ENCODE results near the gene BUB1.
A peak's percentile ranks its signal among the peaks of the same experiment; 100 is the strongest.
"Not testable (repeated sequence)": the region's sequence is repeated elsewhere in the genome, so short reads cannot be mapped to it uniquely, and the experiment has no call there.

The BUB1 gene

DNA sequence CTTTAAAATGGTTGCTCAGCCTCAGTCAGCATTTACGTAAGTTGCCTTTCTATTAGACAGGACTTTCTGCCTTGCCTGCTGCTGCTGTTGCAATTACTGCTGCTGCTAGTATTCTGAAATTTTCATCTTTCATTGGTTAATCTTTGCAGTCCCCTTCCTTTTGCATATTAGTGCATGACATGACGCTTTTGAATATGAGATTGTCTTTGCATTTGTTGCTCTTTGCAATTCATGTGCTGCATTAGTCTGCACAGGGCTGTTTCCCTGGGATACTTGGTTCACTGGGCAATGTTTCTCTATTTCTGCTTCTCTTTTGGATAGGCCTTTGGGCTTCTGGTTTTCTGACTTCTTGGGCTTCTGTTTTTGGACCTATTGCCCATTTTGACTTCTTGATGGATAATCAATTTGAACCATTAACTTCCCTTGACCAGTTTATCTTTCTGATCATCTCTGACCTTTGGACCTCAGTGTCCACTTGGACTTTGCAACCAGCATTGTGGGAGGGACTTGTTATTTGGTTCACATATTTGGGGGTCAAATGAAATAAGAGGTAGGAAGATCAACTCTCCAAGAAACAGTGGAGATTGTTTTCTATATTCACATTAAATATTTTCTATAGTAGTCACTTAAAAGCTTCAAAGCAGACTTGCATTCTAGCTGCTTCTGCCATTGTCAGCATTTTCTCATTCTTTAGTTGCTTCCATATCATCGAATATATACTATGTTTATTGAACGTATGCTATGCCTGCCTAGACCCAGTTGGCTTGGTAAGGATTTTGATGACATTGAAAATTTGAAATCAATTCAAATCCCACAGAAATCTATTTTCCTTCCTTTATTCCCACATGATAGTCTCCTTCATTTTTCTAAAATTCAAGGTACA is 12.5 kb upstream of the BUB1 start:
- no peak for DNase-seq (ENCODE audit: low spot score)

DNA sequence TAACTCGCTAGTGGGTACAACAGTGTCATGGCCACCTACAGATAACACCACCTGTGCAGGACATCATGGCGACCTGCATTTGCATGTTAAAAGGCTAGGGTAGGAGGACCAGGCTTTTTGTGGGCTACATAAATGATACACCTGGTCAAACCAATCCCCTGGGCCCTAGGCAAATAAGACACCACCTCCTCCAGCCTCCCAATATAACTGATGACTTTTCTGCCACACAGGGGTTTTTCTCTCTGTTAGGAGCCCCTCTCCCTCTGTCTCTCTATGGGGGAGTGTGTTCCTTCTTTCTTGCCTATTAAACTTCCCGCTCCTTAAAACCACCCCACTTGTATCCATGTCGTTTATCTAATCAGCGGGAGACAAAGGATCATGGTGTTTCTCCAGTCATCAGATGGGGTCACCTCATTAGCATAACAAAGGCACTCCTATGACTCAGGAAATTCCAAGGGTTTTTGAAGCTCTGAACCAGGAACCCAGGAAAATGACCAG is 10.8 kb upstream of the BUB1 start:
- DNase-seq (ENCODE audit: low spot score): no peak

DNA sequence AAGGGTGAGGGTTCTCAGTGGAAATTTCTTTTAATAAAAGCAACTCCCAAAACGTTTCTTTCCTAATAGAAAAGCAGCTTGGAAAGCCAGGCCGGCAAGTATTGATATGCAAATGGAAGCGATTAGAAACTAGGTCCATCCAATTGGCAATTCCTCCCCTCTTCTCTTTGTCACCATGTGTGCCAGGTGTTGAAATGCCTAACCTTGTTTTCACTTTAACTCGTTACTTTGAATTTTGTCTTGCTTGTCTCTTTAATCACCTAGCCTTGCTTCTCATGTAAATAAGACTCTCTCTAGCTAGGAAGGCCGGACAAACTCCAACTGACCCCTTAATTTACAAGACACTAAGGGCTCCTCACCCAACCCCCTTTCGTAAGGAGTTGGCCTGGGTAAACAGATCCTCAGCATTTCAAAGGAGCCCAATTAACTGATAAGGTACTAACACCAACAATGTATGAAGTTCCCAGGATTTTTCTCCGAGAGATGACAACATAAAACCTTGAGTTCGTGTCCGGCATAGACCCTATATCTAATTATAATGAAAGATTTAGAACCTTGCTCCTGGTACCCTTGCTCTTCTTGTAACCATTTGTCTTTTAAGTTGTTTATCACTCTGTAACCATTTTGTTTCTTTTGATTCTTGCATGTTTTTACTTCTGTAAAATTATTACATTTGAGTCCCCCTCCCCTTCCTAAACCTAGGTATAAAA is 10.1 kb upstream of the BUB1 start:
- not testable (repeated sequence) for DNase-seq (ENCODE audit: low spot score)

DNA sequence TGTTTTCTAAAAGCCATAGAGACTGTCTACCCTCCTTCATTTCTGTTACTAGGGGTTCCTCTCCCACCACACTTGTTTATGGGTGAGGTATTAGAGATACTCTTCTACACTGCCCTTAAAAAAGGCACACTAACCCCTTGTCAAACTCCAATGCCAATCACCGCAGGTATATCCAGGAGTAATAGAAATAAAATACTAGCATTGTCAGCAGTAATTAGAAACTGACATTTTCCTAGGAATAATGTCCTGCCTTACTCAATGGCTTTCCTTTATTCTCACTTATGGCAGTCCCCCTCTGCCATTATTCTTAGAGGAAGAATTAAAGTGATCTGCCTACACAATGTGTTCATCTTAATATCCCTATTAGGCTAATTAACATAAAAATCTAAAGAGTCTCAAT is 5.0 kb upstream of the BUB1 start:
- DNase-seq (ENCODE audit: low spot score): no peak

DNA sequence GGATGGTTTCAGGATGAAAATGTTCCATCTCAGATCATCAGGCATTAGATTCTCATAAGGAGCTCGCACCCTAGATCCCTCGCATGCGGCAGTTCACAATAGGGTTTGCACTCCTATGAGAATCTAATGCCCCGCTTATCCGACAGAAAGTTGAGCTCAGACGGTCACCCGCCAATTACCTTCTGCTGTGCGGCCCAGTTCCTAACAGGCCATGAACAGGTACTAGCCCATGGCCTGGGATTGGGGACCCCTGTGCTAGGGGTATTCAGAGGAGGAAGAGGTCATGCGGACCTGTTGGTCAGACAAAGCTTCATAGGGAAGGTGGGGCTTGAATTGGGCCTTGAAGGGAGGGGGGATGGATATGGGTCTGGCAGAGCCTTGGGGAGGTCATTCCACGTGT is 4.4 kb upstream of the BUB1 start:
- no peak for DNase-seq (ENCODE audit: low spot score)

DNA sequence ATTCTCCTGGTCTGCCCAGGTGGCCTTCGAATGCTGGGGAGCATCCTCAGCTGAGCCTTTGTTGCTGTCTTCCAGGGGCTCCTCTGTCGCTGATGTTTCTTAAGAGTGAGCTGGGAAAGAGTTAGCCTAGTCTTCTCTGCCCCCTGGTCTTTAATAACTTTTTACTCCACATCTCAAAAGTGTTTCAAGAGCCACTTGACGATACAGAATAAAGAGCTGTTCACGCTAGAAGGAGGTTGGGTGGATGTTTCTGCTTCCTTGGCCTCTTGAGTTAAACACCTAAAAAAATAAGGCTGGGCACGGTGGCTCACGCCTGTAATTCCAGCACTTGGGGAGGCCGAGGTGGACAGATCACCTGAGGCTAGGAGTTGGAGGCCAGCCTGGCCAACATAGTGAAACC is 2.8 kb upstream of the BUB1 start:
- DNase-seq (ENCODE audit: low spot score): no peak

DNA sequence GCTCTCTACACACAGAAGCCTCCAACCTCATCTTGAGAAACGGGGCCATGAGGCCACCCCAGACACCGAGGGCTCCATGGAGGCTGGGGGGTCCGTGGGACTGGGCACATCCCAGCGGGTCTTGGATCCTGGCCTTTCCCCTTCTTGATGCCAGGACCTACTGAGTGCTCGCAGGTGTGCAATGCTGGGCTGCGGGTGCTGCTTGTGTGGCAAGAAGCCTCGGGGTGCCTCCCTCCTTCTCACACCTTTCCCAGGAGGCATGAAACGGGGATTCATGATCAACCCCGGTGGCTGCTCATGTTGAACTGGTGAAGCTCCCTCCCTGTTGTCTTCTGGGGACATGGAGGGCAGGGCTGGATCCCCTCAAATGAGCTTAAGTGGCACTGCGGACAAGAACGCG is 2.0 kb upstream of the BUB1 start:
- no peak for DNase-seq (ENCODE audit: low spot score)

DNA sequence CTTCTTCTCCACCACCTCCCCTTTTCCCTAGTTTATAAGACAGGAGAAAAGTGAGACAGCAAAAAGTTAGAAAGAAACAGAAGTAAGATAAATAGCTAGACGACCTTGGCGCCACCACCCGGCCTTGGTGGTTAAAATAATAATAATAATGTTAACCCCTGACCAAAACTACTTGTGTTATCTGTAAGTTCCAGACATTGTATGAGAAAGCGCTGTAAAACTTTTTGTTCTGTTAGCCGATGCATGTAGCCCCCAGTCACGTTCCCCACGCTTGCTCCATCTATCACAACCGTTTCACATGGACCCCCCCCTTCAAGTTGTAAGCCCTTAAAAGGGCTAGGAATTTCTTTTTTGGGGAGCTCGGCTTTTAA is 1.5 kb upstream of the BUB1 start:
- DNase-seq (ENCODE audit: low spot score): no peak

DNA sequence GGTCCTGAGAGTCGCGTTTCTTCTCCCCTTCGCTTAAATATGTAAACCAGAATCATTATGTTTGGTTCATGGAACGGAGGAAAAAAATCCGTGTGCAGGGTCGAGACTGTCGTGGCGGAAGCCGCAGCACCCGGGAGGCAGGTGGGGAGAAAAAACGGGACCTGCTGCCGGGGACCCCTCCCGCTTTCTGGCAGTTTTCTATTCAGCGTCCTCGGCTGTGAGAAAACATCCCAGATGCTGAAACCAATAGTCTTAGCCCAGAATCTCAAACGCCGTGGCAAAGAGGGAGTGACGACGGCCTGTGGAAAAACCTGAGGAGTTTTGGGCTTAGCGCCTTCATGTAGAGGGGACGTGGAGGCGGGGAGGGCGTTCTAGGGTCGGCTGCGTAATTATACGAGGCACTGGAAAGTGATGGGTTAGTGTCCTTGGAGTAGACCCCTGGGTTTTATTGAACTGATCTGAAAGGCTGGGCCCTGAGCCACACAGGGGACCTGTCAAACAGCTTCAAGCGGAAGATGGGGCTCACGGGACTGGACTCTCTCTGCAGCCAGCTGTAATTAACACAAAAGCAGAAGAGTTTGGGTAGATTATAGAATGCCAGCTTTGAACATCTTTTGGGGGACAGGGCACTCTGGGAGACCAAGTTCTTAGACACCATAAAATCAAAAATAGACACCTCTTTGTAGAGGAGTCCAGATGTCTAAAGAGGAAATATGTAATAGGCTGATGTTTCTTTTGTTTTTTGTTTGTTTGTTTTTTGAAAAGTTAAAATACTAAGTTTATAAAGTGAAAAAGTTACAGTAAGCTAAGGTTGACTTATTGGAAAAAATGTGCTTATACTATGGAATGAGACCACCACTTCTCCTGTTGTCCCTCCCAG is 834 bp upstream of the BUB1 start:
- no peak for DNase-seq (ENCODE audit: low spot score)

DNA sequence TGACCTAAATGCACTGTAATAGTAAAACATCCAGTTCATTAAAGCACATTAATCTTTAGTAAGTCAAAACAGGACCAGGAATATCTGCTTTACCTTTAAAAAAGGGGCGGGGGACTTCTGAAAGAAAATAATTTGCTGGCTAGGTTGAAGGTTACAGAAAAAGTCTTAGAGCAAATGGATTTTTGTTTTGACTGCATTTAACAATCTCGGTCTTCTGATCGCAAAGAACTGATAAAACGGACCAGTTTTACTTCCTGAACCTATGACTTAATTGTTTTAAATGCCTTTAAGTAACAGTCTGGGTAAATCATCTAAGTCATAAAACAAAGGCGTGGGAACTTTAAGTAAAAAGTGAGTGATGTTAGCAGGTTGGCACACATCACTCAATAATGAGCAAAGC is 783 bp downstream of the BUB1 start:
- DNase-seq (ENCODE audit: low spot score): no peak

DNA sequence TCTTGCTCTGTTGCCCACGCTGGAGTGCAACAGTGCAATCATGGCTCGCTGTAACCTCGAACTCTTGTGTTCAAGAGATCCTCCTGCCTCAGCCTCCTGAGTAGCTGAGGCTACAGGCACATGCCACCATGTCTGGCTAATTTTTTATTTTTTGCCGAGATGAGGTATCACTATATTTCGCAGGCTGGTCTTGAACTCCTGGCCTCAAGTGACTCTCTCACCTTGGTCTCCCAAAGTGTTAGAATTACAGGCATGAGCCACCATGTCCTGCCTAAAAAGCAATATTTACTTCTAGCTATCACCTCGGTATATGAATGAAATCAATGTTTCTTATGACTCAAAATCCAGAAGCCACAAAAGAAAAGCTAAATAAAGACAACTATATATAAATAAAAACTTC is 2.2 kb downstream of the BUB1 start:
- no peak for DNase-seq (ENCODE audit: low spot score)

DNA sequence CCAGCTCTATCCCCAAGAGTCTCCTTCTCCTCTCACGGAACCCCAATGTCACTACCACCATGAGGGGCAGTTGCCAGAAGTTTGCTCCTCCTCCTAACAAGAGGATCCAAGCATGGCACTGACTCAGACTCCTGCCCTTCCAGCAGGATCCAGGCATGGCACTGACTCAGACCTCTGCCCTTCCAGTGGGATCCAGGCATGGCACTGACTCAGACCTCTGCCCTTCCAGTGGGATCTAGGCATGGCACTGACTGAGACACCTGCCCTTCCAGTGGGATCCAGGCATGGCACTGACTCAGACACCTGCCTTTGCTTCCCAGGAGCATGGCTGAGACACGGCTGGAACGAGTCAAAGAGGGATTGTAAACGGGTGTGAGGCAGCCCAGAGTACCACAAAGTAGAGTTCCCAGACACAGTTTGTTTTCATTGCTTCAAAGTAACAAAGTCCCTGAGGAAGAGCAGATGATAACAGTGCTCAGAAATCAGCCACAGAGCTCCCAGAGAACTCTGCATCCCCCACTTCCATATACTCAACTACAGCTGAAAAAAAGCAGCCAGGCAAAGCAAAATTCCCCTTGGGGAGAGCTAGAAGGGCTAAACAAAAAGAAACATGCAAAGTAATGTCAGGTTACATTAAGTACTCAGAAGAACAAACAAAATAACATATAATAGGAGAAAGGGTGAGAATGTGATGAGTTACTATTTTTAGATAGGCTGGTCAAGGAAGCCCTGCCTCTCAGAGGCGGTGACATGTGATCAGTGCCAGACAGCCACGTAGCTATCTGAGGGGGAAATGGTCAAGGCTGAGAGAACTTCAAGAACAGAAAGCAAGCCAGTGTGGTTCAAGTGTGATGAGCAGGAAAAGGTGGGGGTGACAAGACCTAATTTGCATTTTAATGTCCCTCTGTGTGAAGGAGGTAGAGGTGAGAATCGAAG is 3.0 kb downstream of the BUB1 start:
- peak; percentile 72 for DNase-seq (ENCODE audit: low spot score)

DNA sequence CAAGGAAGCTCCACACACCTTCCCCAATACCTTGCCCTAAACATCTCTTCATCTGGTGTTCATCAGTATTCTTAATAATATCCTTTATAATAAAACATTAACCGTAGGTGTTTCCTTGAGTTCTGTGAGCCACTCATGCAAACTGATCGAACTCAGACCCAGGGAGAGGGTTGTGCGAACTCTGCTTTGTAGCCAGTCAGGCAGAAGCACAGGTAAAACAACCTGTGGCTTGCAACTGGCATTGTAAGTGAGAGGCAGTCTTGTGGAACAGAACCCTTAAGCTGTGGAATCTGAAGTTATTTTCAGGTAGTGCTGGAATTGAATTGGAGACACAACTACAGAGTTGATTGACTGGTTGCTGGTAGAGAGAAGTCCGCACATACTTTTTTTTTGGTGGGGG is 4.7 kb downstream of the BUB1 start:
- no peak for DNase-seq (ENCODE audit: low spot score)

DNA sequence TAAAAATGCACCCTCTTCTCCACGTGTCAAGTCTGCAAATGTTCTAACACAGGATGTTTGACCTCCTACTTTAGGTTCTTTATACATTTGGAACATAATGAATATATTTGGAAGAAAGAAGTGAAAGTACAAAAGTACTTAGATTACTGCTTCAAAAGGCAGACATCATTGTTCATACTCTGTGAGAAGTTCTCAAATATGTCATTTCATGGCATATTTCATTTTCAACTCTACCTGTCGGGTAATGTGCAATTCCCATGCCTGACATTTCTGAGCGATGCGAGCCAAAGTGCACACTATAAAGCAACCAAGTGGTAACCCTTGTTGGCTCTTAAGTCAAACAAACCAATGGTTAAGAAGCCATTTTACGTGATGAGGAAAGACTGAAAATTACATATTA is 7.0 kb downstream of the BUB1 start:
- no peak for DNase-seq (ENCODE audit: low spot score)

DNA sequence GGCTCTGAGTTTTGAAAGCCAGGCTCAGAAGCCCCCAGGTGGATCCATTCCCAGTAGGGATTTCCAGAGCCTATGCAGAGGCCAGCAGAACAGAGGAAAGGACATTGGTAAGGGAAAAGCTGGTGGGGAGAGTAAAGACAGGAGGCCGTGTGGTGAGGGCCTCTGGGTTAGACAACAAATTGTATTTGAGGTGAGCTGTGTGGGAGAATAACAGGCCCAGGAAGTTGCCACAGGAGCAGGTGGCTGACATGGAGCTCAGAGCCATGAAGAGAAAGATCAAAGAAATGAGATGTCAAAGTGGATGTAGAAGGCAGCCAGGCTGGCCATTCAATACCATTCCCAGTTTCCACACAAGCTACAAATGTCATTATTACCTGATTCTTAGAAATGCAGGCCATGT is 8.8 kb downstream of the BUB1 start:
- no peak for DNase-seq (ENCODE audit: low spot score)

DNA sequence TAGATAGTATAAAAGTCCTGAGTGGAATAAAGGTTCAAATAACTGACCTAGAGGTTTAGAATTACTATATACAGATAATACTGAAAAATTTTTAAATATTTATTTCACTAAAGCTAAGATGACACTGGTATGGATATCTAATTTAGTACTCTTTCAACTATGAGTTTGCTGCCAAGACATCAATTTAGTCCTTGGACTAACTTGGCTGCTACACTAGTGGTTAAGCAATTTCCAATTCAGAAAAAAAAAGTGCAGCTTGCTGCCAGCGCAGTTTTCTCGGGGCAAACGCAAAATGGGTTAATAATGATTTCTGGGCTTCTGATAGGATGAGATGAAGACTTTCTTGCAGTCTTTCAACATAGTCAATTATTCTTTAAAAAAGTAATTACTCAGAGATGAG is 10.8 kb downstream of the BUB1 start:
- no peak for DNase-seq (ENCODE audit: low spot score)

DNA sequence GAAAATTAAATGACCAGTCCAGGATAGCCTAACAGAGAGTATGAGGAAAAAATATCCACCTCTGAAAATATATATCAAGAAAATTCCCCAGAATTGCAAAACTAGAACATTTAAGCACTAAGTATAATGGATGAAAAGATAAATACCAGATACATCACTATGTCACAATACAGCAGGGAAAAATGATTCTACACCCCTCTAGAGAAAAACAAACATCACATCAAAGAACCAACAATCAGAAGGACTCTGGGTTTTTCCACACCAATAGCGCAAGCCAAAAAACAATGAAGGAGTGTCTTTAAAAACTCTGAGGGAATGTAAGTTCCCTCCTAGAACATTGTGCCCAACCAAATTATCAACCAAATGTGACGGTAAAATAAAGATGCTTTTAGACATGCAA is 13.7 kb downstream of the BUB1 start:
- DNase-seq (ENCODE audit: low spot score): no peak

DNA sequence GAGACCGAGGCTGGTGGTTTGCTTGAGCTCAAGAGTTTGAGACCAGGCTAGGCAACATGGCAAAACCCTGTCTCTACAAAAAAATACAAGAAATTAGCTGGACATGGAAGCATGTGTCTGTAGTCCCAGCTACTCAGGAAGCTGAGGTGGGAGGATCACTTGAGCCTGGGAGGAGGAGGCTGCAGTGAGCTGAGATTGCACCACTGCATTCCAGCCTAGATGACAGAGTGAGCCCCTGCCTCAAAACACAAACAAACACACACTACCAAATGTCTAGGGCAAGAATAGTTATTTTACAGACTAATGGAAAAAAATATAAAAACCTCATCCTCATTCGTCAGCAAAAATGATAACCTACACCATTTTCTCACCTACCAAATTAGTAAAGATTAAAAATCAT is 15.3 kb downstream of the BUB1 start:
- DNase-seq (ENCODE audit: low spot score): no peak

DNA sequence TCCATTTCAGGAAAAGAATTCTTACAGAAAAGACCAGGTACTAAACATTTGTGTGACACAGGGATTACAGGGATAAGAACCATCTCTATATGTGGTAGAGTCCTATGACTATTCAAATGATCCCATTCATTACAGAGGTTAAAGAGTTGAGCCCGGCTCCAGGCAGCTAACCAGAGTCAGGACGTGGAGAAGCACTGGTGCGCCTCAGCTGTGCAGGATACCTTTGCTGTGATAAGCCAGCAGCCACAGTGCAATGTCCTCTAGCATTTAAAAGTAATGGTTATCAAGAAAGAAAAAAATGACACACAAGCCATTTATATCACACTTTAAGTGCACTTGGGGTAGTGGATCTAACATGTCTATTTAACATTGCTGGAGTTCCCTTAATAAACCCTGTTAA is 17.3 kb downstream of the BUB1 start:
- no peak for DNase-seq (ENCODE audit: low spot score)

DNA sequence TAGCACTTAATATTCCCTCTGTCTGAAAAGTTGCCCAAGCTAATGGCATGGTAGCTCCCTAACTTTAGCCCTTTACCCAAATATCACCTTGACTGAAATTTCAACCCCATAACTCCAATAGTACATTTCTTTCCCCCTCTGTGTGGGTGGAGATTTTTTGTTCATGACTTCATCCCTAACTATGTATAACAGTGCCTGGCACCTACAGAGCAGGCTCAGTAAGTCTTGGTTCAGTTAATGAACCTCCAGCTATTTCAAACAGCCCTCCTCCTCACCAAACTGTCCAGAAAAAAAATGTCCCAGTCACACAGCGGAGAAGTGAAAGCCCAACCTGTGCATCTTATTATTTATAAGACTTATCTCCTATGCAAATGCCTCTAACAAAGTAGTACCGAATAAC is 18.6 kb downstream of the BUB1 start:
- no peak for DNase-seq (ENCODE audit: low spot score)

DNA sequence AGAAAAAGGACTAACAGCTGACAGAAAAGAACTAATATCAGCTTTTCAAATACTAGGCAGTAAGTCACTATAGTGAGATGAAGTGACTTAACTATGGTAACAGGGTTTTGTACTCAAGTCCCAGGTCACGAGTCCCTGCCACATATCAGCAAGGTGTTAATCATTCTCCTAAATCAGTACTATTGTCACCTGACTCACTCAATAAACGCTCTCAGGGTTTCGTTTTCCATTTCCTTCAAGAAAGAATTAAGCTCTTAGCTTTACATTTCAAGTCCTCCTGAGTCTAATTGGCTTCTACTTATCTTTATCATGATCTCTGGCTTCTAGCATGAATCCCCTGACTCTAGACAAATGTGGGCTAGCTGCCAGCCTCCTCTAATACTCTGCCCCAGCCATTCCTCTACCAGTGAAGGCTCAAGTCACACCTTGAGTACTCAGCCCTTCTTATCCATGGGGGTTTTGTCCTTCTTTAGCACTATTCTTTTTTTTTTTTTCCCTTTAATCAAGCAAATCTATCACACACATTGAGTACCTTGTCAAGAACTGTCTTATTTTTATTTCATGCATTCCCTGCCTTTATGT is 20.0 kb downstream of the BUB1 start:
- DNase-seq (ENCODE audit: low spot score): peak; percentile 53
